NCI-H1105 (cell line): ENCODE data around the gene AUNIP.
A peak's percentile ranks its signal among the peaks of the same experiment; 100 is the strongest.

Source experiments
- DNase-seq: peaks from one replicate; lab custom pipeline; 2025; lab: John Stamatoyannopoulos, UW

AUNIP gene

DNA sequence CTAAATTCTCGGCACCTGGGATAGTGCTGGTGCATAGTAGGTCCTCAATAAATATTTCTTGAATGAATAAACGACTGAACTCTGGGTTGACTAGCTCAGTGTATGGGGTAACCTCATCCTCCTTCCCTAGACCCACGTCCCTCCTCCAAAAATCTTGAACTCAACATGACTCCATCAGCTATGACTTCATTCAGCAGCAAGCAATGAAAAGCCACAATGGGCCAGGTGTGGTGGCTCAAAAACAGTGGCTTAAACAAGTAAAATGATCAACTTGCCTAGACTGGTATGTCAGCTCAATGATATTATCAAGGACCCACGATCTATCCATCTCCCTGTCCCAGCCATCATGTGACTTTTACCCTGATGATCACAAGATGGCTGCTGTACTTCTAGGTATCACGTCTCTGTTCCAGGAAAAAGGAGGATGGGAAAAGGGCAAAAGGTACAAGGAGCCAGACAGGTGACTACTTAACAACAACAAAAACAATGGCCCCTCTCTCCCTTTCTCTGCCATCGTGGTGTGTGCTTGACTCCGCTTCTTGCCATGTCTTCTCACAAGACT is 29.2 kb upstream of the AUNIP start:
- DNase-seq, result no peak

DNA sequence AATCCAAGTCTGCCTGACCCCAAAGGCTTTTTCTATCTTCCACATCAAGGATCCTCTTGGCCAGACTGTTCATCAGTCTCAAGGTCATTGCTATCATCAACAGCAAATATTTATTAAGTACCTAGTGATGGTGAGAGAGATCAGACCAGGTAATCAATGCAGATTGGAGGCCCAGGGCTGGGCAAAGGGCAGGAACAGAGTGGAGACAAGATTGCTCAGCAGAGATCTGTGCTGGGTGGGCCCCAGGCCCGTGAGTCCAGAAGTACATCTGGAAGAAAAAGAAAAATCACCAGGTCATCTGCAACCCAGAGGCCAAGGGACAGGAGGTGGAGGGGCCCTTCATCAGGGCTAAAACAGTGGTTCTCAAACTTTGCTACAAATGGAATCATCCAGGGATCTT is 26.3 kb upstream of the AUNIP start:
- DNase-seq, result no peak

DNA sequence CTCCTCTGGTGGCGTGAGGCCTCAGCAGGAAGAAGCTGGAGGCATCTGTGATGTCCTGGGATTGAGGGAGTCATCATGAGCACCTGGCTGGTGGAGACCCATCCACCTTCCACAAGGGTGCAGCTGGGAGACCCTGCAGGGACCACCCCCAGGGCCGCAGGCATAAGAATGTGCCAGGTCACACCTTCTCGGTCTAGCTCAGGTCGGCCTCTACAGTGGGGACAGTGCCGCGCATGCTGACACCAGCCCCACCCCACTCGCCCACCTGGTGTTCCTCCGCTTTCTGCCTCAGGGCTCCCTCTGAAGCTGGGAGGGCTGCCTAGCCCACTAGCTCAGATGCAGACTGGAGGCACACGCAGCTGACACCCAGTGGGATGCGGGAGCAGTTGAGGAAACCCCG is 22.0 kb upstream of the AUNIP start:
- DNase-seq, result no peak

DNA sequence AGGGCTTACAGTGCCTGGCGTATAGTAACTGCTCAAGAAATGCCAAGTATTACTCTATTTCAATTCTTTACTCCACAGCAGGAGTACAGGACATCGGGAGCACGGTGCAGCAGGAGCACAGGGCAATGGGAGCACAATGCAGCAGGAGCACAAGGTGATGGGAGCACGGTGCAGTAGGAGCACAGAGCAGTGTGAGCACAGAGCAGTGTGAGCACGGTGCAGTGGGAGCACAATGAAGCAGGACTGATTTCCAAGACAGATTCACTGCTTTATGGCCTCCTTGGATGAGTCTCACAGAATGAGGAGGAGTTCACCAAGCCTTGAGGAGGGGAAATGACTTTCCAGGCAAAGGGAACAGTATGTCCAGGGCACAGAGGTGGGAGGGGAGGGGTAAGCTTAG is 21.3 kb upstream of the AUNIP start:
- DNase-seq, result no peak

DNA sequence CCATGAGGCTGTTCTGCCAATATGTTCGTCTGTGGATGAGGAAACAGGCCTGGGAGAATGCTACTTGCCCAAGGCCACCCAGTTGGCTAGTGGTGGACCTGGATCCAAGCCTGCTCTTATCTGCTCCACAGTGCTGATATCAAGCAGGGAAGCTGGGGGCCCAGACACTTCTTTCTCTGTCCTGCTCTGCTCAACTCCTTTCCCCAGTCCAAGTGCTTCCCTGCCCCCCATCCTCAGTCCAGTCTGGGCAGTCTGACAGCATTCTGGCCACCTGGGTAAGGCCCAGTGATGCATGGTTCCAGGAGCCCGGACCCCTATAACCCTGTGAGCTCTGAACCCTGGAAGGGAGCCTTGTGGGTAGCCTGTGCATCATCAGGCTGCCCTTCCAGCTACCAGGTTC is 20.4 kb upstream of the AUNIP start:
- DNase-seq, result no peak

DNA sequence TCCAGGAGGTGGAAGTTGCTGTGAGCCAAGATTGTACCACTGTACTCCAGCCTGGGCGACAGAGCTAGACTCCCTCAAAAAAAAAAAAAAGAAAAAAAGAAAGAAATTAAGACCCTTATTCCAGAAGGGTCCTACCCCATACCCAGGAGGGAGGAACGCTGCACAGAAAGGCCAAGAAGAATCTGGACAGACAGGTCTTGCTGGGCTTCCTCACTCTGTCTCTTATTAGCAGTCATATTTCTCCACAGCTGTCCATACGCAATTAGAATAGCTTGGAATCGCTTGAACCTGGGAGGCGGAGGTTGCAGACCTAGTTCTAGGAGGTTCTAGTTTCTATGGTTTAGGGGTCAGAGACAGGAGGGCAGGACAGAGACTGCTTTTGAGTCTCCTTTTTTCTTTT is 19.4 kb upstream of the AUNIP start:
- no peak for DNase-seq

DNA sequence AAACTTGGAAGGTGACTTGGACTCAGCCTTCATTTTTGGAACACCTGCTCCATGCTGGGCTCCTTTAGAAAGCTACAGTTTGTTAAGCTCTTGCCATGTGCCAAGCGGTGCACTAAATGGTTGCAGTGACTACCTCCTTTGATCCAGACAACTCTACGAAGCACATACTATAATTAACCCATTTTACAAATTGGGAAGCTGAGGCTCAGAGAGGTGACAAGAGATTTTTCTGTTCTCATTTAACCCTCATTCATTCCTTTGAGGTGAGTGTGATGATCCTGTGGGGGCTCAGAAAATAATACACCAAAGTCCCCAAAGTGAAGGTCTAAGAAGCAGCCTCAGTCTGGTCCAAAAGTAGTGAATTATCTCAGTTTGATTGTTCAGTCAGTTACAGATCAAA is 17.9 kb upstream of the AUNIP start:
- no peak for DNase-seq

DNA sequence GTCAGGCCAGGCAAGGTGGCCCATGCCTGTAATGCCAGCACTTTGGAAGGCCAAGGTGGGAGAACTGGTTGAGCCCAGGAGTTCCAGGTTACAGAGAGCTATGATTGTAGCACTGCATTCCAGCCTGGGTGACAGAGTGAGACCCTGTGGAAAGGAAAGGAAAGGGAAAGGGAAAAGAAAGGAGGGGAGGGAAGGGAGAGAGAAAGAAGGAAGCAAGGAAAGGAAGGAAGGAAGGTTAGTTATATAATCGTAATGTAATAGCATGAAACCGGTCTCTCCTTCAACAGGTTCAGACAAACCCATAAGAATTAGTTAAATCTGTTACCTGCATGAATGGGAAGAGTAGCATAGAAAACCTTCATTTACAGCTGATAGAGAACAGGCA is 17.4 kb upstream of the AUNIP start:
- DNase-seq, result no peak

DNA sequence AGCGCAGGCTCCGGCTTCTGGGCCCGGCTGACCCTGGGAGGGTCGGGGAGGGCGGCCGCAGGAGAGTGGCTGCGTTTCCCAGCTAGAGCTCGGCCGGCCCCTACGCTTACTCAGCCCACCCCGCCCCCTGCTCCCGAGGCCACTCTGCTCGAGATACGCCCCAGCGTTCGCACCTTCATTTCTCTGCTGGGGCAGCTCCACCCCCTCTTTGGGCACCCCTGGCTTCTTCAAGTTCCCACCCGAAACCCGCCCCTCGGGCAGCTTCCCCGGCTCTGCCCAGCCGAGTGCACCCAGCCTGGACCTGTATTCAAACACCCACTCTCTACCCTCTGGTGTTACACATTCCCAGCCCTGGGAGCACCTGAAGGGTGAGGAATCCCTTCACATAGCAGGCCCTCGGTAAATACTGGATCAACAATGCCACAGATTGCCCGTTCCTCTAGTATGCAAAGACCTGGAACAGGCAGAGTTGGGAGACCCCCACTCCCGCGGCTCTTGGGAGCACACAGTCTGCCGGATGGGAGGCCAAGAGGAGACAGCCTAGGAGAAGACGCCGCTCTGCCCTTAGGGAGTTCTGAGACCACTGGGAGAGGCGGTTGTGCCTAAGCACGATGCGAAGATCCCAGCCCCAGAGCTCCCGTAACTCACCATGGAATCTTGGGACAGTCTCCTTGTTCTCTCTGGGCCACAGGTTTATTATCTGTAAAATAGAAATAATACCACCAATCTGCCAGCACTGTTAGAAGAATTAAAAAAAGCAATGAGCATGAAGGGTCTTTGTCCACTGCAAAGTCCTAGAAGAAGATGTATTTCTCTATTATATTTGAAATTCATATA is 16.8 kb upstream of the AUNIP start:
- DNase-seq, result no peak

DNA sequence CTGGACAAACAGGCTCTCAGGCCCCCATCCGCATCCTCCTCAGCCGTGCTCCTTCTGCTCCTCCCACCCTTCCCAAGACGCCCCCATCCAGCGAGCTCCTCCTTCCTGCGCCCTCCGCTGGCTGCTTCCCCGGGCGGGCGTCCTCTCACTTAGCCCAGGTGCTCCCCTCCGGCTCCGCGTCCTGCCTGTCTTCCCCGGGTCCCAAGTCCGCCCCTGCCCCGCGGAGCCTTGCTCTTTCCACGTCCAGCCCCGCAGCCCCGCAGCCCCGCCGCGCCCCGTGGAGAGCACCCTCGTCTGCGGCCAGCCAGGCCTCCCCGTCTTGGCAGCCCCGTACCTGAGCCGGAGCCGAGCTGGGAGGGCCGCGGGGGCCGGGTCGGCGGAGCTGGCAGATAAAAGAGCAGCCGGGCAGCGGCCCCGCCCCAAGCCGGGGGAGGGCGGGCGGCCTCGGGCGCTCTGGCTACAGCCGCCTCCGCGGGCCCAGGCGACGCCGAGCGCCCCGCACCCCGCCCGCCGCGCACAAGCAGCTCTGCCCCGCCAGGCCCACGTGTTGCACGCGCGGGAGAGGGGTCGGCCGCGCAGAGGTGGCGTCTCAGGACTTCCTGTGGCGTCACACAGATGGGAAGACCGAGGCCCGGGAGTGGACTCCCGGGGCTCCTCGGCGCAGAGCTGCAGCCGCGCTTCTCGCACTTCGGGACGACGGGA is 16.0 kb upstream of the AUNIP start, which contains the start of gene PAQR7:
Gene PAQR7 (minus strand): TSS at position 555 of the 702 bp plus-strand sequence. CDS start 11,869 bp downstream, outside the sequence.
- DNase-seq, result peak; percentile 69

DNA sequence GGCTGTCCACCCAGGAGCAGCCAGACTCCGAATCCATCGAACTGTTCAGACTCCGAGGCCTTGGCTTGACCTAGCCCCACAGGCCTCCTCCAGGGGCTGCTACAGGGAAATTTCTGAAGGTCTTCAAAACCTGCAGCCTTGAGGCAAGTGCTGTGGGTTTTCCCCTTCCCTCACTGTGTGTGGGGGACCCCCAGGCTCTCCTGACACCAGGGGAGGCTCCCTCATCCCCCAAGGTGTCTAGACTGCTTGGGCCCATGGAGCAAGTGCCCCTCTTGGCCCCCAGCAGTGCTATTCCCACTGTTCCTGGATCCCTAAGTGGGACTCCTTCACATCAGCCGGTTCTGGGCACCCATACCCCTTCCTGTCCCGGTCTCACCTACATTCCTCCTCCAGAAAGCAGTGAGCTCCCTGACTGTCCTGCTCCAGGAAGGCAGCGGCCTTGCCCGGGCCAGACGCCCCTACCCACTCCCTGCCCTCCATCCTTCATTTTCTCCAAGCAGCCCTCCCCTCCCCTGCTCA is 15.4 kb upstream of the AUNIP start:
- no peak for DNase-seq

DNA sequence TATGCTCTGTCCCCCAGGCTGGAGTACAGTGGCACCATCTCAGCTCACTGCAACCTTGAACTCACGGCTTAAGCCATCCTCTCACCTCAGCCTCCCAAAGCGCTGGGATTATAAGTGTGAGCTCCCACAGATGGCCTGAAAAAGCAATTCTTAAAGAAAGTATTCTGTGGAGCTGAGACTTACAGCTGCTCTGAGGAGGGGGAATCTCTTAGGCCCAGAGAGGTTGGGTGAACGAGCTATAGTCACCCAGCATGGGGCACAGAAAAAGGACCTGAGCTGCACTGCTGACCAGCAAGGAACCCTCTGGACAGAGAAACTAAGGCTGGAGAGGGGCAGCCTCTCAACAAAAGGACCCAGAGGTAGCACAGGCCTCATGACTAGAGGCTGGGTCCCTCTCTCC is 15.0 kb upstream of the AUNIP start:
- no peak for DNase-seq

DNA sequence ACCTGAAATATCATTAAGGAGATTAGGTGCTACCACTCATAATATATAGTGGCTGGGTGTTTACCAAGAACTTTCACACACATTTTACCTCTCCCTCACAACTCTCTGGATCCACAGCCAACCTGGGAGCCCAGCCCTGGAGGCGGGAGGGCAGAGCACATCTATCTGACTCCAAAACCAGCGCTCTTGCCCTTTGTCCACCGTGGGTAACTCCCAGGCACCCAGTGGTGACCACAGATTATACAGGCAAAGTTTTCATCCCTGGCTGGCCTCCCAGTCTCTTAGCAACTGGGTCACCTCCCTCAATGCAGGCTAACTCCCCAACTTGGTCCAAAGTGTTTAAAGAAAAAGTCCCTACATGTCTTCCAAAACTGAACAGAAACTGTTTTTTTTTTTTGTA is 13.9 kb upstream of the AUNIP start:
- DNase-seq, result no peak

DNA sequence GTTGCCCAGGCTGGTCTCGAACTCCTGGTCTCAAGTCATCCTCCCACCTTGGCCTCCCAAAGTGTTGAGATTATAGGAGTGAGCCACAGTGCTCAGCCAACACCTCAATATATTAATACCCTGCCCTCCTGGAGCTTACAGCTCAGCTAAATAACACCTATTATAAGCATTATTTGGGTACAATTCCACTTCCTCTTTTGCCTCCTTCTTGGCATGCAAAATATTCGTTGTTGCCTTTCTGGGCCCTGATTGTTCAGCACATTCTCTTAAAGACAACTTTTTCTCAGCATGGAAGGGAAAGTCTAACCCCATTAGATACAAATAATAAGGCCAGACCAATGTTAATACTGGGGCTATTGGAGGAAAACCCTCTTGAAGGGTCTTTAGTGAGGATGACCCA is 13.5 kb upstream of the AUNIP start:
- DNase-seq, result no peak

DNA sequence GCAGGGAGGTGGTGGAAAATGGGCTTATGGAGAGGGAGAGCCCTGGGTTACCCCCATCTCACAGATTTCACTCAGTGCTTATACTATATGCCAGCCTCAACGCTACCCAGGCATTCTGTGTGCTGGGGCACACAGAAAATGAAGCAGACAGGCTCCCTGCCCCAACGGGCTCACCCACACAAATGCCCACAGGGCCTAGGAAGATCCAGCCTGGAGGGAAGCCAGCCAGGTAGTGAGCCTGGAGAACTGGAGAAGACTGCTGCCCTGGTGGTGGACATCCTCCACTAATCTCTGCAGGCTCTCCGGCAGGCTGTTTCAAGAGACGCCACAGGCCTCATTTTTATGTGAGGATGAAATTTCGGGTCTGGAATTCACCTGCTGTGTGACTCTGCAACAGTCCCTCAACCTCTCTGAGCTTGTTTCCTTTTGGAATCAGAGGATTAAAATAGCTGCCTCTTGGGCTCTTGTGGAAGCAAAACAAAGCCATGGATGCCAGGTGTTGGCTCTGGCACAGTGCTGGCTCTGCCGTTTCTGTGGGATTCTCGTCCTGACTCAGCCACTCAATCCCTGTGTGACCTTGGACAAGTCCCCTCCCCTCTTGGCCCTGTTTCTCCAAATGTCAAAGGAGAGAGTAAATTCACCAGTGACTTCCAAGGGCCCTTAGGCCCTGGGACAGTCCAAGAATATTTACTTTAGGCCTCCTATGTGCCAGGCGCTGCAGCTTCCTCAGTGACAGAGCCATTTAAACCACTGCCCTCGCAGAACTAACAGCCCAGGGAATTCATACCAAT is 12.6 kb upstream of the AUNIP start:
- no peak for DNase-seq

DNA sequence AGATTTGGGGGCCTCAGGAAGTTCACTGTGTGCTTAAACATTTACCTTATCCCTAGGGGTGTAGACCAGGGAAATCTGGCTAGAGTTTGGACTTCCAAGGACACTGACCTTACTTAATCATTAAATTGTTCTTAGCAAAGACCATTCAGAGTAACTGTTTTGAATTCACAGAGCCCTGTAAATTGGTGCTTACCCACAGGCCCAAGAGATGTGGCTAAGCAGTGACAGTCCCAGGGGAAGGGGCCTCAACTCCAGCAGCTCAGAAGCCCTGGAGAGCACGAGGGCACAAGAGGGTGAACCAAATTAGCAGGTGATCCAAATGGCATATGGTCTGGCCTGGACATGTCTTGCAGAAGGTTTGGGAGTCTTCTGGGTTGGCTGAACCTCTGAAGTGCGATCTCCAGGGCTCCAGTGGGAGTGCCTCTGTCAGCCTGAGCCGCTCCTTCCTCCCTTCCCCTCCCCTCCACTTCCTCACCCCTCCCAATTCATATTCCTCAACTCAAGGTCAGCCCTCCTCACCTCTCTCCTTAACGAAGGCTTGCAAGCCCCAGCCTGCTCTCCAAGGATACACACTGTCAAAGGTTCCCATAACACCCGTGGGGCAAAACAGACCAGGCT is 11.9 kb upstream of the AUNIP start:
- no peak for DNase-seq

DNA sequence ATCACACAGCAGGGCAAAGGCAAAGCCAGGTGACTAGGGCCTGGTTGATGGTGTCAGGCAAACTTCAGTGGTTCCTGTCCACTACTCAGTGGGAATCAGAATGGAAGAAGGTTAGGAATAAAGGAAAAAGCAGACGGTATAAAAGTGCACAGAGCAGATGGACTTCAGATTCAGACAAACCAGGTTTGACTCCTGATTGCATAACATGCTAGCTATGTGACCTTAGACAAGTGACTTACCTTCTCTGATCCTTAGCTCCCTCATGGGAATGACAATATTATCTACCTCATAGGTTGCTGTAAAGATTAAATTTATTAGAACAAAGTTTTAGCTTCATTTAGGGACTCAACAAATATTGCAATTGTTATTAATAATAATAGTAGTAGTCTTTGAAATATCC is 11.4 kb upstream of the AUNIP start:
- no peak for DNase-seq

DNA sequence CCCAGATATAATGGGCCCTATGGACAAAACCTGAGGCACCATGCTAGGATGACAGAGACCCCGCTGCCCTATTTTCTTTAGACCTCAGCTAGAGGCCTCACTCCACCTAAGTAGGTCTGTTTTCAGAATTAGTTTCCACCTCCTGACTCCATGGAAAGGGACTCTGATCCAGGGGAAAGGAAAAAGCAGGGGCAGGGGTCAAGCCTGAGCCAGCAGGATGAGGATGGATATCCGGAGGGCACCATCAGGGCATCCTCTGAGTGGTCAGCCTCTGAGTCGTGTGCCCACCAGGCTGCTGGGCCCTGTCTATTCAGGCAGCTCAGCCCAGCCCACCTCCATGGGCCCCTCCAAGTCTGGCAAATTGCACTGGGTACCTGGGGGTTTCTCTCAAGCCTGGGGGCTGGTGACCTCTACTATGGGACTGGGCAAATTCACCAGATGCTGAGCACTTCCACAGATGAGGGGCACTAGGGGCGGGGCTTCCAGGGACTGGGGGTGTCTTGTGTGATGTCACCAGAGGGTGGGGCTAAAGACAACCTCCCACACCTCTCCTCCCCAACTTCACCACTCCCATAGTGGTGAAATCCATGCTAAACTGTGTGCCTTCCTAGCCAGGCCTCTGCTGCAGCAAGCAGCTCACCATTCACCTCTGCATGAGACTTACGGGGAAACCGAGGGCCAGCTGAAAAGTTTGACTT is 10.8 kb upstream of the AUNIP start:
- no peak for DNase-seq

DNA sequence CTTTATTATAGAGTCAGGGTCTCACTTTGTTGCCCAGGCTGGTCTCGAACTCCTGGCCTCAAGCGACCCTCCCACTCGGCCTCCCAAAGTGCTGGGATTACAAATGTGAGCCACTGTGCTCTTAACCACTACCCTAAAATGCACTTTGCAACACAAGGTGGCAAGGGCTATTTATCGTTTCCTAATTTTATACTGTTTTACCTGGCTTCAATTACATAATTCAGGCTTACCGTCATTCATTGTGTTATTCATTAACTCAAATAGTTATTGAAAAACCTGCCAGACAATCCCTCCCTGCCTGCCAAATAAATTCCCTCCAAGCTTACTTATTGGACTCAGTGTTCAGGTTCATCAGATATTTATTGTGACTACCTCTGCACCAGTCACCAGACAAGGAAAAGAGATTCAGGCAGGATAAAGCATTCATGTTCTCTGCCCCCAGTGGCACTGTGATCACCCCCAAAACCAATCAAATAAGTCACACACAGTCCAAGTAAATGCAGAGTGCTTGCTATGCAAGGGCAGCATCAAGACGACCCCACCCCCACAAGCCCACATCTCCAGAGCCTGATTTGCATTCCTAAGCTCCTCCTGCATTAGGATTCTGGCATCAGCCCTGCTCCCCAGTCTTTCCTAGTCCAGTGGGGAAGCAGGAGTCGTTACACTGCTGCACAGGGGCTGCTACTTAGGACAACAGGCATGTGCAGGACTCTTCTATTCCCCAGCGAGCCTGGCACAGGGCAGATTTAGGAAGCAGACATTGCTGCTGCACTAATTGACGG is 8.1 kb upstream of the AUNIP start:
- no peak for DNase-seq

DNA sequence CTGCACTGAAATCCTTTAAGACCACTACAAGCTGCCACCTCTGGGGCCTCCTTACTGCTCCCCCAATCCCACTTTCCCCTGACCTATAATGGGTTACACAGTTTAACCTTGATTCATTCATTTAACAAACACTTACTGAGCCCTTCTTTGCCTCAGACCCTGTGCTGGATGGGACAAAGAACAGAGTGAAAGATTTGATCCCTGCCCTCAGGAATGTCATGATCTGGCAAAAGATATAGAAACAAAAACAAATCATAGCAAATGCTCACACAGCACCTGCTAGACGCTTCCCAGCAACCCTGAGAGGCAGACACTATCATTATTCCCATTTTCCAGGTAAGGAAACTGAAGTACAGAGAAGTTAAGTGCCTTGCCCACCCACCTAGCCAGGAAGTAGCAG is 7.0 kb upstream of the AUNIP start:
- DNase-seq, result no peak
